H9 (cell line): Measurements from ENCODE around the gene ZNF600. TPM values are rescaled to one million over a fixed set of nuclear protein-coding genes. Genes with fewer than 3 reads are reported as not detected.
"Not testable (repeated sequence)": the region's sequence is repeated elsewhere in the genome, so short reads cannot be mapped to it uniquely, and the experiment has no call there.

Source experiments
- DNase-seq: peaks from one replicate; pipeline ENCODE4 v3.0.0-alpha.2; 2017
- H2AFZ ChIP-seq: one replicate; pipeline ENCODE4 v1.6.1; 2013; ENCODE audit warnings: mild to moderate bottlenecking, low read length, control low read depth, moderate library complexity
- H2AK5ac ChIP-seq: 2 replicates; pipeline ENCODE4 v1.6.1; 2013; ENCODE audit warnings: low read length, control low read depth, mixed read lengths; ENCODE audit not compliant: insufficient read length
- H2BK120ac ChIP-seq: one replicate; pipeline ENCODE4 v1.6.1; 2013; ENCODE audit warnings: low read depth, mild to moderate bottlenecking, low read length, control low read depth, inconsistent platforms; ENCODE audit not compliant: poor library complexity, severe bottlenecking
- H2BK12ac ChIP-seq: 2 replicates; pipeline ENCODE4 v1.6.1; 2013; ENCODE audit warnings: low read length, control low read depth, mixed read lengths, low read depth; ENCODE audit not compliant: insufficient read length
- H2BK15ac ChIP-seq: 2 replicates; pipeline ENCODE4 v1.6.1; 2013; ENCODE audit warnings: low read depth, low read length, control low read depth
- H2BK20ac ChIP-seq: one replicate; pipeline ENCODE4 v1.6.1; 2013; ENCODE audit warnings: low read depth, mild to moderate bottlenecking, low read length, control low read depth, inconsistent platforms; ENCODE audit not compliant: poor library complexity, severe bottlenecking
- H2BK5ac ChIP-seq: 2 replicates; pipeline ENCODE4 v1.6.1; 2013; ENCODE audit warnings: low read length, control low read depth, mixed read lengths; ENCODE audit not compliant: insufficient read length
- H3K14ac ChIP-seq: 2 replicates; pipeline ENCODE4 v1.6.1; 2013; ENCODE audit warnings: low read length, control low read depth; ENCODE audit not compliant: insufficient read depth
- H3K18ac ChIP-seq: 2 replicates; pipeline ENCODE4 v1.6.1; 2013; ENCODE audit warnings: low read depth, mild to moderate bottlenecking, mixed read lengths, low read length, control low read depth; ENCODE audit not compliant: insufficient read length
- H3K23ac ChIP-seq: 2 replicates; pipeline ENCODE4 v1.6.1; 2013; ENCODE audit warnings: low read length, control low read depth, mixed read lengths, low read depth; ENCODE audit not compliant: insufficient read length
- H3K23me2 ChIP-seq: 2 replicates; pipeline ENCODE4 v1.6.1; 2013; ENCODE audit warnings: low read depth, mild to moderate bottlenecking, mixed read lengths, low read length, control low read depth; ENCODE audit not compliant: insufficient read length, poor library complexity, severe bottlenecking
- H3K27ac ChIP-seq: 2 replicates; pipeline ENCODE4 v1.5.1; 2013; ENCODE audit warnings: low read length, control low read depth, mixed read lengths, low read depth; ENCODE audit not compliant: insufficient read length
- H3K27me3 ChIP-seq: 2 replicates; pipeline ENCODE4 v1.6.1; 2013; ENCODE audit warnings: low read length, control low read depth, inconsistent platforms; ENCODE audit not compliant: insufficient read depth
- H3K4ac ChIP-seq: 2 replicates; pipeline ENCODE4 v1.6.1; 2013; ENCODE audit warnings: low read depth, mild to moderate bottlenecking, control low read depth, inconsistent platforms, low read length, moderate library complexity
- H3K4me1 ChIP-seq: 2 replicates; pipeline ENCODE4 v1.6.1; 2013; ENCODE audit warnings: low read length, control low read depth, inconsistent platforms; ENCODE audit not compliant: insufficient read depth
- H3K4me2 ChIP-seq: 2 replicates; pipeline ENCODE4 v1.6.1; 2013; ENCODE audit warnings: low read length, control low read depth, mixed read lengths; ENCODE audit not compliant: insufficient read length, insufficient read depth
- H3K56ac ChIP-seq: 2 replicates; pipeline ENCODE4 v1.6.1; 2013; ENCODE audit warnings: low read depth, mild to moderate bottlenecking, mixed read lengths, low read length, control low read depth; ENCODE audit not compliant: insufficient read length
- H3K79me1 ChIP-seq: 2 replicates; pipeline ENCODE4 v1.6.1; 2013; ENCODE audit warnings: low read depth, mild to moderate bottlenecking, moderate library complexity, low read length, control low read depth, inconsistent platforms; ENCODE audit not compliant: insufficient read depth, poor library complexity, severe bottlenecking
- H3K79me2 ChIP-seq: 2 replicates; pipeline ENCODE4 v1.6.1; 2013; ENCODE audit warnings: low read length, control low read depth, inconsistent platforms; ENCODE audit not compliant: insufficient read depth
- H3K9ac ChIP-seq: 2 replicates; pipeline ENCODE4 v1.6.1; 2013; ENCODE audit warnings: low read length, control low read depth, mixed read lengths; ENCODE audit not compliant: insufficient read length; ENCODE audit errors: extremely low read depth
- H3K9me3 ChIP-seq: one replicate; pipeline ENCODE4 v1.6.1; 2013; ENCODE audit warnings: low read depth, low read length, inconsistent platforms; ENCODE audit not compliant: control insufficient read depth
- H3T11ph ChIP-seq: one replicate; pipeline ENCODE4 v1.6.1; 2013; ENCODE audit warnings: mild to moderate bottlenecking, low read length, control low read depth, inconsistent platforms
- H4K20me1 ChIP-seq: one replicate; pipeline ENCODE4 v1.6.1; 2013; ENCODE audit not compliant: control insufficient read depth, insufficient read length, insufficient read depth
- H4K5ac ChIP-seq: 2 replicates; pipeline ENCODE4 v1.6.1; 2013; ENCODE audit warnings: low read depth, mild to moderate bottlenecking, mixed read lengths, low read length, control low read depth; ENCODE audit not compliant: insufficient read length
- H4K8ac ChIP-seq: replicated peaks from 2 replicates; pipeline ENCODE4 v1.6.1; 2013; ENCODE audit warnings: low read length, control low read depth, mixed read lengths, low read depth; ENCODE audit not compliant: insufficient read length
- H4K91ac ChIP-seq: 2 replicates; pipeline ENCODE4 v1.6.1; 2013; ENCODE audit warnings: low read depth, mild to moderate bottlenecking, moderate library complexity, mixed read lengths, low read length, control low read depth; ENCODE audit not compliant: insufficient read length
- H3K27ac Mint-ChIP-seq, 3 experiments: 2 replicates in 2 of 3; 3 replicates in 1 of 3; pipeline ENCODE4 v1.8.0; 2020 to 2021; ENCODE audit warnings: mixed read lengths in 3 of 3, mild to moderate bottlenecking in 1 of 3, moderate library complexity in 1 of 3
- H3K27me3 Mint-ChIP-seq: 2 replicates; pipeline ENCODE4 v1.8.0; 2021; ENCODE audit warnings: low read depth, mild to moderate bottlenecking, moderate library complexity, mixed read lengths
- H3K36me3 Mint-ChIP-seq, 3 experiments: 2 replicates in 2 of 3; 3 replicates in 1 of 3; pipeline ENCODE4 v1.8.0; 2020 to 2021; ENCODE audit warnings: low read depth in 3 of 3, mixed read lengths in 3 of 3; ENCODE audit not compliant: insufficient read depth in 1 of 3
- H3K4me1 Mint-ChIP-seq, 2 experiments: 2 replicates each; pipeline ENCODE4 v1.8.0; 2020; ENCODE audit warnings: mixed read lengths in 2 of 2
- H3K4me3 Mint-ChIP-seq, 2 experiments: 2 replicates in 1 of 2; 3 replicates in 1 of 2; pipeline ENCODE4 v1.8.0; 2020 to 2021; ENCODE audit warnings: mild to moderate bottlenecking in 2 of 2, mixed read lengths in 2 of 2, moderate library complexity in 1 of 2
- H3K9me3 Mint-ChIP-seq, 2 experiments: 2 replicates in 1 of 2; 3 replicates in 1 of 2; pipeline ENCODE4 v1.8.0; 2020; ENCODE audit warnings: mild to moderate bottlenecking in 2 of 2, mixed read lengths in 2 of 2, moderate library complexity in 1 of 2
- WGBS: extraction: QIAGEN DNeasy Blood & Tissue Kit; methylation state at CpG from one replicate; pipeline ENCODE4 v1.1.7; 2013; ENCODE audit warnings: missing lambda C conversion rate, low lambda C conversion rate, mixed read lengths; ENCODE audit not compliant: insufficient read length; ENCODE audit errors: extremely low coverage; 5-methylcytosine and 5-hydroxymethylcytosine counted together
- total RNA-seq: library from RNA; stranded (reverse); gene quantifications from 2 replicates; pipeline ENCODE4 v1.2.1, GENCODE V29; 2021
- TF ChIP-seq, protein P1 (sequence below): fragments of 200-600 bp; sonication (generic); conservative IDR thresholded peaks from 3 replicates; pipeline ENCODE4 v1.8.0; 2021; ENCODE audit warnings: antibody characterized with exemption, mild to moderate bottlenecking

Gene ZNF600
- total RNA-seq, 1 experiment from 2014 or later = 9.3 TPM

DNA sequence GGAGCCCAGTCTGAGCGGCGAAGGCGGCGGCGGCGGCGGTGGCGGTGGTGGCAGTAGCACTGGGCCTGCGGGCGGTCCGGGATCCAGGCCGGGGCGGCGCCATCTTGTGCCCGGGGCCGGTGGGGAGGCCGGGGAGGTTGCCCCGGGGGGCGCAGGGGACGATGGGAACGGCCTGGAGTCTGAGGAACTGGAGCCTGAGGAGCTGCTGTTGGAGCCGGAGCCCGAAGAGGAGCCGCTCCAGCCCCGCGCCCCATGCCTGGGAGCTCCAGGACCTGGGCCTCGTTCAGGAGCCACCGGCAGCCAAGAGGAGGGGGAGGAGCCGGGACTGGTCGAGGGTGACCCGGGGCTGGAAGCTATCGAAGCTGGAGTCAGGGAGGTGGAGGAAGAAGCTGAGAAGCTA is 23.2 kb upstream of the ZNF600 start:
- no peak overlapping the region for H3K18ac ChIP-seq
- Mint-ChIP-seq H3K27ac (no peak overlapping the region), H3K4me3 (no peak overlapping the region), H3K27me3 (no peaks in the 10 kb centered on the region), H3K4me1 (0 out of 4 replicates have a peak, but pooled peaks cover 0 to 2% of the 10 kb centered on the region in 2 experiments), H3K36me3 (peaks cover 54 to 66% (median 64%) of the 10 kb centered on the region in 3 experiments), H3K9me3 (peaks cover 22 to 25% of the 10 kb centered on the region in 2 experiments)
- H2BK20ac ChIP-seq = no peak overlapping the region
- H3K4me2 ChIP-seq = no peak overlapping the region
- no peak overlapping the region for H2BK12ac ChIP-seq
- no peaks in the 10 kb centered on the region for H3K27me3 ChIP-seq
- DNase-seq = no peak
- H3K27ac ChIP-seq = no peak overlapping the region
- H3K79me2 ChIP-seq = no peaks in the 10 kb centered on the region
- no peak overlapping the region for H2BK120ac ChIP-seq
- no peaks in the 10 kb centered on the region for H4K20me1 ChIP-seq
- H3K4ac ChIP-seq = no peak overlapping the region
- no peak overlapping the region for H3K14ac ChIP-seq
- no peak overlapping the region for H2AFZ ChIP-seq
- H3T11ph ChIP-seq = no peak overlapping the region
- TF ChIP-seq, protein P1, sequence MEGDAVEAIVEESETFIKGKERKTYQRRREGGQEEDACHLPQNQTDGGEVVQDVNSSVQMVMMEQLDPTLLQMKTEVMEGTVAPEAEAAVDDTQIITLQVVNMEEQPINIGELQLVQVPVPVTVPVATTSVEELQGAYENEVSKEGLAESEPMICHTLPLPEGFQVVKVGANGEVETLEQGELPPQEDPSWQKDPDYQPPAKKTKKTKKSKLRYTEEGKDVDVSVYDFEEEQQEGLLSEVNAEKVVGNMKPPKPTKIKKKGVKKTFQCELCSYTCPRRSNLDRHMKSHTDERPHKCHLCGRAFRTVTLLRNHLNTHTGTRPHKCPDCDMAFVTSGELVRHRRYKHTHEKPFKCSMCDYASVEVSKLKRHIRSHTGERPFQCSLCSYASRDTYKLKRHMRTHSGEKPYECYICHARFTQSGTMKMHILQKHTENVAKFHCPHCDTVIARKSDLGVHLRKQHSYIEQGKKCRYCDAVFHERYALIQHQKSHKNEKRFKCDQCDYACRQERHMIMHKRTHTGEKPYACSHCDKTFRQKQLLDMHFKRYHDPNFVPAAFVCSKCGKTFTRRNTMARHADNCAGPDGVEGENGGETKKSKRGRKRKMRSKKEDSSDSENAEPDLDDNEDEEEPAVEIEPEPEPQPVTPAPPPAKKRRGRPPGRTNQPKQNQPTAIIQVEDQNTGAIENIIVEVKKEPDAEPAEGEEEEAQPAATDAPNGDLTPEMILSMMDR = no peak
- H3K56ac ChIP-seq = no peak overlapping the region
- H3K4me1 ChIP-seq = no peaks in the 10 kb centered on the region
- no peak overlapping the region for H2BK5ac ChIP-seq
- H4K91ac ChIP-seq = no peak overlapping the region
- H3K79me1 ChIP-seq = no peaks in the 10 kb centered on the region
- H3K9ac ChIP-seq = no peak overlapping the region
- no CpG with 5 or more reads among the region's 32 CpGs for WGBS
- no peak overlapping the region for H4K8ac ChIP-seq
- H2AK5ac ChIP-seq = no peak overlapping the region
- no peak overlapping the region for H4K5ac ChIP-seq
- H3K23ac ChIP-seq = no peak overlapping the region
- H2BK15ac ChIP-seq = no peak overlapping the region
- H3K23me2 ChIP-seq = no peaks in the 10 kb centered on the region
- peaks cover 6% of the 10 kb centered on the region for H3K9me3 ChIP-seq

DNA sequence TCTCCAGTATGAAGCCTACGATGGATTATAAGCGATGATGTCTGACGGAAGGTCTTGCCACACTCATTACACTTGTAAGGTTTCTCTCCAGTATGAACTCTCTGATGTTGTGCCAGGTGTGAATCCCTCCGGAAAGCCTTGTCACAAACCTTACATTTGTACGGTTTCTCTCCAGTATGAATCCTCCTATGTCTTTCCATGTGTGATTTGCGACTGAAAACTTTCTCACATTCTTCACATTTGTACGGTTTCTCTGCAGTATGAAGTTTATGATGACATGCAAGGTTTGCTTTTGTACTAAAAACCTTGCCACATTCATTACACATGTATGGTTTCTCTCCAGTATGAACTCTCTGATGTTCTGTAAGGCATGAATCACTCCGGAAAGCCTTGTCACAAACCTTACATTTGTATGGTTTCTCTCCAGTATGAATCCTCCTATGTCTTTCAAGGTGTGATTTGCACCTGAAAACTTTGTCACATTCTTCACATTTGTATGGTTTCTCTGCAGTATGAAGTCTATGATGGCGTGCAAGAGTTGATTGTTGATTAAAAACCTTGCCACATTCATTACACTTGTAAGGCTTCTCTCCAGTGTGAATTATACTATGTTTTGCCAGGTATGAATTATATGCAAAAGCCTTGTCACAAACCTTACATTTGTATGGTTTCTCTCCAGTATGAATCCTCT is 13.5 kb upstream of the ZNF600 start:
- H3K4ac ChIP-seq, H3K18ac ChIP-seq, H2BK15ac ChIP-seq, H3K4me2 ChIP-seq, H2BK5ac ChIP-seq, H2BK120ac ChIP-seq, H2AK5ac ChIP-seq, H3K23me2 ChIP-seq, H2BK20ac ChIP-seq, H3K27ac ChIP-seq, H4K5ac ChIP-seq, H4K20me1 ChIP-seq, H3K23ac ChIP-seq, H3K9ac ChIP-seq, H3K4me3 Mint-ChIP-seq, H4K91ac ChIP-seq, DNase-seq, H3K79me2 ChIP-seq, H3K79me1 ChIP-seq, H3K27me3 Mint-ChIP-seq, H3K4me1 ChIP-seq, H3K14ac ChIP-seq, H3K27ac Mint-ChIP-seq, H3T11ph ChIP-seq, H2BK12ac ChIP-seq, H2AFZ ChIP-seq, H3K56ac ChIP-seq, H4K8ac ChIP-seq, H3K4me1 Mint-ChIP-seq, H3K27me3 ChIP-seq: not testable (repeated sequence)
- H3K9me3 ChIP-seq = peaks cover 74% of the 10 kb centered on the region
- Mint-ChIP-seq H3K36me3 (peaks cover 83 to 91% (median 91%) of the 10 kb centered on the region in 3 experiments), H3K9me3 (peaks cover 80 to 88% of the 10 kb centered on the region in 2 experiments)
- WGBS = no CpG with 5 or more reads among the region's 9 CpGs
